Fibroblast of lung (primary cell): Measurements from ENCODE around the gene ADI1. TPM values are rescaled to one million over a fixed set of nuclear protein-coding genes. Genes with fewer than 3 reads are reported as not detected.

ENCODE experiments used
- DNase-seq, 2 donors: peaks; one replicate each; pipeline versions ENCODE4 v3.0.0 to v3.0.0-alpha.2; 2010; ENCODE audit warnings: low read depth in 2 of 2
- H2AFZ ChIP-seq: 2 replicates; pipeline ENCODE4 v1.5.1; 2012; ENCODE audit warnings: low read length, control low read depth, inconsistent platforms
- H3K27ac ChIP-seq: 2 replicates; pipeline ENCODE4 v1.5.1; 2011; ENCODE audit warnings: low read length, control low read depth; ENCODE audit not compliant: insufficient read depth
- H3K27me3 ChIP-seq: 2 replicates; pipeline ENCODE4 v1.5.1; 2011; ENCODE audit warnings: mild to moderate bottlenecking, low read length; ENCODE audit not compliant: control insufficient read depth, insufficient read depth
- H3K36me3 ChIP-seq: 2 replicates; pipeline ENCODE4 v1.5.1; 2011; ENCODE audit warnings: low read length; ENCODE audit not compliant: control insufficient read depth, insufficient read depth
- H3K4me1 ChIP-seq: 2 replicates; pipeline ENCODE4 v1.5.1; 2011; ENCODE audit warnings: low read length; ENCODE audit not compliant: control insufficient read depth, insufficient read depth; ENCODE audit errors: extremely low read depth
- H3K4me2 ChIP-seq: 2 replicates; pipeline ENCODE4 v1.5.1; 2011; ENCODE audit warnings: low read length, control low read depth; ENCODE audit not compliant: insufficient read depth; ENCODE audit errors: extremely low read depth
- H3K4me3 ChIP-seq, 4 experiments: fragments of 200-600 bp in 1 of 4; sonication (generic) in 1 of 4; replicated peaks in 1 of 4; 2 replicates each; pipeline ENCODE4 v1.5.1; 2011 to 2016; ENCODE audit warnings: low read length in 4 of 4, low read depth in 3 of 4, mild to moderate bottlenecking in 3 of 4, control low read depth in 2 of 4, inconsistent platforms in 1 of 4, mixed read lengths in 1 of 4; ENCODE audit not compliant: insufficient read depth in 1 of 4; ENCODE audit errors: control extremely low read depth in 1 of 4
- H3K79me2 ChIP-seq: 2 replicates; pipeline ENCODE4 v1.5.1; 2012; ENCODE audit warnings: mild to moderate bottlenecking, low read length, inconsistent platforms; ENCODE audit not compliant: control insufficient read depth, insufficient read depth
- H3K9ac ChIP-seq: 2 replicates; pipeline ENCODE4 v1.5.1; 2011; ENCODE audit warnings: mild to moderate bottlenecking, low read length, control low read depth; ENCODE audit not compliant: insufficient read depth
- H3K9me3 ChIP-seq: 2 replicates; pipeline ENCODE4 v1.5.1; 2012; ENCODE audit warnings: low read depth, low read length; ENCODE audit not compliant: control insufficient read depth, insufficient read depth
- H4K20me1 ChIP-seq: 2 replicates; pipeline ENCODE4 v1.5.1; 2011; ENCODE audit warnings: low read length; ENCODE audit not compliant: control insufficient read depth, insufficient read depth; ENCODE audit errors: extremely low read depth
- EZH2 ChIP-seq: IDR thresholded peaks from 2 replicates; pipeline ENCODE4 v1.5.1; 2012; ENCODE audit warnings: low read length, control low read depth, mild to moderate bottlenecking; ENCODE audit errors: missing control alignments
- polyA plus RNA-seq, 2 donors: library from polyadenylated mRNA; depleted of rRNA in 1 of 2; stranded (reverse) in 1 of 2; unstranded in 1 of 2; fragments of >200 nt; gene quantifications; 2 replicates each; pipeline ENCODE4 v1.2.1, GENCODE V29; 2011 to 2012; ENCODE audit warnings: missing spikeins in 1 of 2
- total RNA-seq: library from RNA; depleted of rRNA; stranded (reverse); fragments of >200 nt; gene quantifications from 2 replicates; pipeline ENCODE4 v1.2.1, GENCODE V29; 2014
- TF ChIP-seq, protein P1 (sequence below), 2 donors: IDR thresholded peaks in 1 of 2; conservative IDR thresholded peaks in 1 of 2; 1 replicate in 1 of 2; 2 replicates in 1 of 2; pipeline ENCODE4 v1.5.1; 2011 to 2012; ENCODE audit warnings: low read length in 2 of 2, control low read depth in 1 of 2, inconsistent platforms in 1 of 2, low read depth in 1 of 2, mild to moderate bottlenecking in 1 of 2

The ADI1 gene
- total and polyA plus RNA-seq, 2 donors (not counting 1 experiment from before 2014, with no cell fraction given): 41.9 to 69.3 TPM

DNA sequence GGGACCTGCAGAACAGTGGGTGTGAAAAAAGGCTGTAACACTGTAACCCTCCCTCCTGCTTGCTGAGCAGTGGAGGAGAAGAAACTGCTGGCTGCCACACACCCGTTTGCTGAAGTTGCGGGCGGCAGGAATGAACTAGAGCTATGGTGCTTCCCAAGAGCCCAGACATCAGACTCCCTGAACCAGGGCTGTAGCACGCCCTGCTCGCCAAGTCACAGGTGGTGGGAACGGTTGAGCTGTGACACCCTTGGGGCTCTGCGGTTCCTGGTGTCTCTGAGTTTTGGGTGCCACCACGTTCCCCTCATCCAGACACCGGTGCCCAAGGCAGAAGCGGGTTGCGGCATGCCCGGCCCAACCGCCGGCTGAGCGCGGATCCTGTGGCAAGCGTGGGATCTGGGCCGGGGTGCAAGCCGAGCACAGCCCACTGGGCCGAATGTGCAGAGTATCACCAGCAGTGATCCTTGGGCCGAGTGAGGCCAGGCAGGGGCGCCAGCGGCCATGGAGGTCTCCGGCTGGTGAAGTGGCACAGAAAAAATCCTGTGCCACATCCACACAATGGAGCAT, 15.0 kb upstream of the ADI1 start:
- H3K27ac ChIP-seq: no peak overlapping the region
- no peaks in the 10 kb centered on the region for H3K27me3 ChIP-seq
- no peak overlapping the region for H2AFZ ChIP-seq
- H3K4me1 ChIP-seq: peaks cover 15% of the 10 kb centered on the region
- TF ChIP-seq, protein P1, sequence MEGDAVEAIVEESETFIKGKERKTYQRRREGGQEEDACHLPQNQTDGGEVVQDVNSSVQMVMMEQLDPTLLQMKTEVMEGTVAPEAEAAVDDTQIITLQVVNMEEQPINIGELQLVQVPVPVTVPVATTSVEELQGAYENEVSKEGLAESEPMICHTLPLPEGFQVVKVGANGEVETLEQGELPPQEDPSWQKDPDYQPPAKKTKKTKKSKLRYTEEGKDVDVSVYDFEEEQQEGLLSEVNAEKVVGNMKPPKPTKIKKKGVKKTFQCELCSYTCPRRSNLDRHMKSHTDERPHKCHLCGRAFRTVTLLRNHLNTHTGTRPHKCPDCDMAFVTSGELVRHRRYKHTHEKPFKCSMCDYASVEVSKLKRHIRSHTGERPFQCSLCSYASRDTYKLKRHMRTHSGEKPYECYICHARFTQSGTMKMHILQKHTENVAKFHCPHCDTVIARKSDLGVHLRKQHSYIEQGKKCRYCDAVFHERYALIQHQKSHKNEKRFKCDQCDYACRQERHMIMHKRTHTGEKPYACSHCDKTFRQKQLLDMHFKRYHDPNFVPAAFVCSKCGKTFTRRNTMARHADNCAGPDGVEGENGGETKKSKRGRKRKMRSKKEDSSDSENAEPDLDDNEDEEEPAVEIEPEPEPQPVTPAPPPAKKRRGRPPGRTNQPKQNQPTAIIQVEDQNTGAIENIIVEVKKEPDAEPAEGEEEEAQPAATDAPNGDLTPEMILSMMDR (conservative IDR thresholded peaks at IDR 0.05 in 1 of 2, IDR thresholded peaks at IDR 0.05 in 1 of 2; ENCODE audit: low read depth in 1 of 2, low read length in 2 of 2): no peak
- TF ChIP-seq EZH2: no peak
- peaks cover 3% of the 10 kb centered on the region for H3K36me3 ChIP-seq
- no peaks in the 10 kb centered on the region for H3K9me3 ChIP-seq
- no peak overlapping the region for H3K4me2 ChIP-seq
- H3K79me2 ChIP-seq: no peaks in the 10 kb centered on the region
- H3K9ac ChIP-seq: no peak overlapping the region
- no peak overlapping the region for H3K4me3 ChIP-seq
- no peaks in the 10 kb centered on the region for H4K20me1 ChIP-seq
- DNase-seq: no peak

DNA sequence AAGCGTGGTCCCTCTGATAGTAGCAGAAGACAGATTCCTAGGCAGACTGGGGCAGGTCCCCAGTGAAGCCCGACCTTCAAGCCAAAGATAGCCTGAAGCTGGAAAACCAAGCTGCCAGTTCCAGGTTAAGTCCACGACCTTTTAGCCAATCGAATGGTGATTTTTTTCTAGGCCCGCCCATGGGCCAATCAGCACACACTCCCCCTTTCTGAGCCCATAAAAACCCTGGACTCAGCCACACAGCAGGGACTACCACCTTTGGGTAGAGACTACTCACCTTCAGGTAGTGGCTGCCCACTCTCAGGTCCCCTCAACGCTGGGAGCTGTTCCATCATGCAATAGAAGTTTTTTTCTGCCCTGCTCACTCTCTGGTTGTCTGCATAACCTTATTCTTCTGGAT, 14.5 kb upstream of the ADI1 start:
- TF ChIP-seq, protein P1 (conservative IDR thresholded peaks at IDR 0.05 in 1 of 2, IDR thresholded peaks at IDR 0.05 in 1 of 2; ENCODE audit: low read depth in 1 of 2, low read length in 2 of 2): no peak
- TF ChIP-seq EZH2: no peak
- no peak for DNase-seq
- no peak overlapping the region for H3K27ac ChIP-seq
- H3K4me3 ChIP-seq: no peak overlapping the region
- H3K4me2 ChIP-seq: no peak overlapping the region
- no peaks in the 10 kb centered on the region for H3K79me2 ChIP-seq
- H2AFZ ChIP-seq: no peak overlapping the region
- peaks cover 3% of the 10 kb centered on the region for H3K36me3 ChIP-seq
- no peak overlapping the region for H3K9ac ChIP-seq
- peaks cover 15% of the 10 kb centered on the region for H3K4me1 ChIP-seq
- no peaks in the 10 kb centered on the region for H3K27me3 ChIP-seq
- no peaks in the 10 kb centered on the region for H4K20me1 ChIP-seq
- H3K9me3 ChIP-seq: no peaks in the 10 kb centered on the region

DNA sequence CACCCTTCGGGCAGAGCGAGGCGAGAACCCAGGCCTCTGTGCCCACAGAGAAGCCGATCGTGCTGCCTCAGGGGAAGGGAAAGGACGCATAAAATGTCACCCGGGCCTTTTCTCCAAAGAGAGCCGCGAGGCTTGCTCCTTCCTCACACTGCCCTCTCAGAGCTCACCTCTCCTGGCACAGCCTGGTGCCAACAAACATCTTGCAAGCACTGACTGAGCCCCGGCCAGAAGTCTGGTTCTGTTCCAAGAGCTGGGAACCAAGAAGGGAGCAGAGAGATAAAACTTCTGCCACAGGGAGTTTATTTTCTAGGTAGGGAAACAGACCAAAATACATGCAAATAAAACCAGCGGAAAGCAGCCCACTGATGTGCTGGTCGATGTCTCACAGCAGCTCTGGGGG, 13.6 kb upstream of the ADI1 start:
- Histone ChIP-seq H3K9me3 (no peaks in the 10 kb centered on the region), H3K4me1 (peaks cover 15% of the 10 kb centered on the region), H3K79me2 (no peaks in the 10 kb centered on the region), H3K4me3 (no peak overlapping the region), H3K36me3 (peaks cover 3% of the 10 kb centered on the region), H3K9ac (no peak overlapping the region), H3K27me3 (no peaks in the 10 kb centered on the region), H3K27ac (no peak overlapping the region), H4K20me1 (no peaks in the 10 kb centered on the region), H2AFZ (no peak overlapping the region), H3K4me2 (no peak overlapping the region)
- no peak for DNase-seq
- TF ChIP-seq, protein P1 (conservative IDR thresholded peaks at IDR 0.05 in 1 of 2, IDR thresholded peaks at IDR 0.05 in 1 of 2; ENCODE audit: low read depth in 1 of 2, low read length in 2 of 2): no peak
- TF ChIP-seq EZH2: no peak
